Breast epithelium (tissue), 4 donors: ENCODE measurements around the gene GRK5. TPM values are rescaled to one million over a fixed set of nuclear protein-coding genes. Genes with fewer than 3 reads are reported as not detected.
A peak's percentile ranks its signal among the peaks of the same experiment; 100 is the strongest.

Experiments used
- DNase-seq, 2 donors: peaks; one replicate each; pipeline ENCODE4 v3.0.0-alpha.2; 2019; ENCODE audit warnings: low spot score in 2 of 2
- H3K27ac ChIP-seq, 2 donors: fragments of 200-600 bp; sonication (generic) in 1 of 2; one replicate each; pipeline ENCODE4 v1.5.1; 2016 to 2019; ENCODE audit warnings: mild to moderate bottlenecking in 1 of 2
- H3K27me3 ChIP-seq, 2 donors: fragments of 200-600 bp; sonication (generic) in 1 of 2; one replicate each; pipeline versions ENCODE4 v1.5.1 to v1.6.0; 2017 to 2019; ENCODE audit warnings: control low read depth in 1 of 2, mild to moderate bottlenecking in 1 of 2
- H3K36me3 ChIP-seq: fragments of 200-600 bp; one replicate; pipeline ENCODE4 v1.5.1; 2019
- H3K4me1 ChIP-seq, 2 donors: fragments of 200-600 bp; sonication (generic); one replicate each; pipeline ENCODE4 v1.5.1; 2016 to 2019; ENCODE audit warnings: control low read depth in 1 of 2
- H3K4me3 ChIP-seq, 3 donors: fragments of 200-600 bp; sonication (generic); 1 replicate in 2 of 3; 2 replicates in 1 of 3; pipeline ENCODE4 v1.5.1; 2016 to 2019; ENCODE audit warnings: mild to moderate bottlenecking in 3 of 3, moderate library complexity in 2 of 3
- H3K9me3 ChIP-seq, 2 donors: fragments of 200-600 bp; sonication (generic) in 1 of 2; one replicate each; pipeline ENCODE4 v1.5.1; 2016 to 2019; ENCODE audit warnings: control low read depth in 1 of 2
- POLR2A ChIP-seq: fragments of 450-650 bp; IDR thresholded peaks from one replicate; pipeline ENCODE4 v1.6.1; 2016; ENCODE audit warnings: antibody characterized with exemption, mild to moderate bottlenecking, moderate library complexity
- POLR2AphosphoS5 ChIP-seq, 3 donors: sonication (generic); formaldehyde crosslinking; IDR thresholded peaks; one replicate each; pipeline ENCODE4 v1.6.1; 2017; ENCODE audit warnings: antibody characterized with exemption in 3 of 3
- intact Hi-C: fragments of 100-400 bp; cut with DNase I; formaldehyde crosslinking; loops from one replicate; pipeline ENCODE4 v1.15.1; 2023; ENCODE audit warnings: low total_unique reads
- total RNA-seq, 3 donors: library from RNA; depleted of rRNA; stranded (reverse); fragments of >200 nt; gene quantifications; one replicate each; pipeline ENCODE4 v1.1.0, GENCODE V29; 2016
- TF ChIP-seq, protein P1 (sequence below), 3 donors: fragments of 450-650 bp; IDR thresholded peaks; one replicate each; pipeline ENCODE4 v1.5.1; 2016 to 2017; ENCODE audit warnings: antibody characterized with exemption in 3 of 3, mild to moderate bottlenecking in 3 of 3, moderate library complexity in 3 of 3

GRK5 gene
- total RNA-seq, 3 donors from 2014 or later: 14.9 to 20.6 (median 15.2) TPM

DNA sequence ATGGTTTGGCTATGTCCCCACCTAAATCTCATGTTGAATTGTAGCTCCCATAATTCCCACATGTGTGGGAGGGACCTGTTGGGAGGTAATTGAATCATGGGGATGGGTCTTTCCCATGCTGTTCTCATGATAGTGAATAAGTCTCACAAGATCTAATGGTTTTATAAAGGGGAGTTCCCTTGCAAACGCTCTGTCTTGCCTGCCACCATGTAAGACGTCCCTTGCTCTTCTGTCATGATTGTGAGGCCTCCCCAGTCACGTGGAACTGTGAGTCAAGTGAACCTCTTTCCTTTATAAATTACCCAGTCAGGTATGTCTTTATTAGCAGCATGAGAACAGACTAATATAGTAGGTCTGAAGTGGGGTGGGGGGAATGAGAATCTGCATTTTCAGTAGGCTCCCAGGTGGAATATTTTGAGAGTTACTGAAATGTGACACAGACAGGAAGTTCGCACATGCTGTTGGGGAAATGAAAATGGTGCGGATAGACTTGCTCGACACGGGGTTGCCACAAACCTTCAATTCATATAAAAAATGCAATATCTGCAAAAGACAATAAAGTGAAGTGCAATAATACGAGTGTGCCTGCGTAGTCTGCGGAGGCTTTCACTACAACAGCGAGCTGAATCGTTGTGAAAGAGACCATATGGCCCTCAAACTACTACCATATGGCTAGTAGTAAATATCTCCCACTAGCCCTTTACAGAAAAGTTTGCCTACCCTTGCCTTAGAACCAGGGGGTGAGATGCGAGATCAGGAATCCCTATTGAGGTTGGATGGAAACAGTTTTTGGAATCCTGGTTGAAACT, 166.1 kb downstream of the GRK5 start:
- H3K27me3 ChIP-seq: no peaks in the 10 kb centered on the region
- intact Hi-C loops: no loop called here
- H3K9me3 ChIP-seq: no peaks in the 10 kb centered on the region
- no peak for TF ChIP-seq POLR2AphosphoS5 (IDR thresholded peaks at IDR 0.05)
- TF ChIP-seq, protein P1, sequence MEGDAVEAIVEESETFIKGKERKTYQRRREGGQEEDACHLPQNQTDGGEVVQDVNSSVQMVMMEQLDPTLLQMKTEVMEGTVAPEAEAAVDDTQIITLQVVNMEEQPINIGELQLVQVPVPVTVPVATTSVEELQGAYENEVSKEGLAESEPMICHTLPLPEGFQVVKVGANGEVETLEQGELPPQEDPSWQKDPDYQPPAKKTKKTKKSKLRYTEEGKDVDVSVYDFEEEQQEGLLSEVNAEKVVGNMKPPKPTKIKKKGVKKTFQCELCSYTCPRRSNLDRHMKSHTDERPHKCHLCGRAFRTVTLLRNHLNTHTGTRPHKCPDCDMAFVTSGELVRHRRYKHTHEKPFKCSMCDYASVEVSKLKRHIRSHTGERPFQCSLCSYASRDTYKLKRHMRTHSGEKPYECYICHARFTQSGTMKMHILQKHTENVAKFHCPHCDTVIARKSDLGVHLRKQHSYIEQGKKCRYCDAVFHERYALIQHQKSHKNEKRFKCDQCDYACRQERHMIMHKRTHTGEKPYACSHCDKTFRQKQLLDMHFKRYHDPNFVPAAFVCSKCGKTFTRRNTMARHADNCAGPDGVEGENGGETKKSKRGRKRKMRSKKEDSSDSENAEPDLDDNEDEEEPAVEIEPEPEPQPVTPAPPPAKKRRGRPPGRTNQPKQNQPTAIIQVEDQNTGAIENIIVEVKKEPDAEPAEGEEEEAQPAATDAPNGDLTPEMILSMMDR (IDR thresholded peaks at IDR 0.05): no peak
- TF ChIP-seq POLR2A: no peak
- peaks cover 0 to 3% of the 10 kb centered on the region in 2 donors for H3K4me1 ChIP-seq
- no peak overlapping the region for H3K4me3 ChIP-seq
- DNase-seq: no peak
- no peak overlapping the region for H3K27ac ChIP-seq
- no peaks in the 10 kb centered on the region for H3K36me3 ChIP-seq

- intact Hi-C loops: no loop called here
- Histone ChIP-seq H3K9me3 (no peaks in the 10 kb centered on the region), H3K4me1 (peaks cover 0 to 3% of the 10 kb centered on the region in 2 donors), H3K27ac (no peak overlapping the region), H3K4me3 (no peak overlapping the region), H3K27me3 (no peaks in the 10 kb centered on the region), H3K36me3 (no peaks in the 10 kb centered on the region)
- no peak for DNase-seq
- TF ChIP-seq POLR2A (no peak), POLR2AphosphoS5 (IDR thresholded peaks at IDR 0.05) (no peak)
- TF ChIP-seq, protein P1 (IDR thresholded peaks at IDR 0.05): no peak
Observed at GRCh38 chr10:119374236-119374635, 166.9 kb downstream of the GRK5 start.

DNA sequence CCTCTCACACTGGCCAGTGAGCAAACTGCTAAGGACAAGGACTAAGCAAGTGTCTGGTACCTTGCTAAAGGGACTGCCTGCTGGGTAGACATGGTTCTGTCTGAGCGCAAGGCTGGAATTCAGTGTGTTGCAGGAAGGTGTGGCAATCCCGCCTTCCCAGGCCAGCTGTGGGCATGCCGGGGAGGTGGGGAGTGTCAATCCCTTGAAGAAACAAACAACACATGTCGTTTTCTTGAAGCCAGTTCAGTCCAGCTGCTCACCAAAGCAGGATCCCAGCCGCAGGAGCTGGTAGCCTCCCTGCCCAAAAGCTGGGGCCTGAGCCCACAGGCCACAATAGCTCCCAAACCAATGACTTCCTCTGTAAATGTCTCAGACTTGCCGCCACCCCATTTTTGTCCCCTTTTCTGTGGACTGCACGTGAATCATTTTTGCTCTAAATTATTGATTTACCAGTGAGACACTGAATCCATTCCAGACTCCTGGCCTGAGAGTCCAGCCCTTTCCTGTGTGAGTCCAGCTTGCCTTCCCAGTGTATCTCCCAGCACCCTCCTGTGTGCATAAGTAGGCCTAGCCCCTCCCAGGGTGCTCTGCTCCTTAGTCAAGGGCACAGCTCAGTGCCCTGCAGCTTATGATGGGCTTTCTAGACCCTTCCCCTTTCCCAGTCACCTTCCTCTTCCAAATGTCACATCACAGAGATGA, 168.4 kb downstream of the GRK5 start:
- H3K9me3 ChIP-seq: no peaks in the 10 kb centered on the region
- intact Hi-C loops: no loop called here
- no peaks in the 10 kb centered on the region for H3K4me1 ChIP-seq
- no peak for DNase-seq
- H3K4me3 ChIP-seq: no peak overlapping the region
- no peak for TF ChIP-seq POLR2A
- TF ChIP-seq, protein P1 (IDR thresholded peaks at IDR 0.05): no peak
- no peak for TF ChIP-seq POLR2AphosphoS5 (IDR thresholded peaks at IDR 0.05)
- H3K27me3 ChIP-seq: no peaks in the 10 kb centered on the region
- H3K36me3 ChIP-seq: no peaks in the 10 kb centered on the region
- peak overlapping the region in 1 of 2 donors; percentile 38 for H3K27ac ChIP-seq

DNA sequence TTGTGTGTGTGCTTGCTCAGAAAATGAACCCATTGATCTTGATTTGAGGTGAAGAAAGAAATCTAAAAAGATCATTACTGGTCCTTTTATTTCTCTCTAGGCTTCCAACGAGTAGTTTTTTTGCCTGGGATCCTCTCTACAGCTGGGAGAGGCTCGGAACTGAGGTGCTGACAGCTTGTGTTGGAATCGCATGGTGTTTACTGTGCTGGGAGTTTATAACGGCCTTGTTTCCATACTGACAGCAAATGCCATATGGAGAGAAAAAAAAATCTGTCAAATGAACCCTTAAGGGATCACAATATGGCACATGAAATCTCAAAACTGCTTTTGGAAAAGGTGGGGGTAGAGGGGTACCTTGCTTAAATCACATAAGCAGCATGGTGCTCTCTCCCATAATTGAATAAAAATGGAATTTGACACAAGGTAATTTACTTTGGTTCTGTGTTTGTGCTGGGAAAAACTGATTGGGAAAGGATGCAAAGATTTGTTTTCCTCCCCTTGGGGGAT, 170.1 kb downstream of the GRK5 start:
- DNase-seq: no peak
- H3K4me1 ChIP-seq: no peaks in the 10 kb centered on the region
- no peaks in the 10 kb centered on the region for H3K36me3 ChIP-seq
- H3K9me3 ChIP-seq: no peaks in the 10 kb centered on the region
- intact Hi-C loops: no loop called here
- no peaks in the 10 kb centered on the region for H3K27me3 ChIP-seq
- H3K27ac ChIP-seq: peak overlapping the region in 1 of 2 donors; percentile 1
- TF ChIP-seq POLR2AphosphoS5 (IDR thresholded peaks at IDR 0.05): no peak
- TF ChIP-seq POLR2A: no peak
- TF ChIP-seq, protein P1 (IDR thresholded peaks at IDR 0.05): no peak
- H3K4me3 ChIP-seq: no peak overlapping the region
